Measurements from ENCODE around the gene BTF3L4.
A peak's percentile ranks its signal among the peaks of the same experiment; 100 is the strongest.
"Not testable (repeated sequence)": the region's sequence is repeated elsewhere in the genome, so short reads cannot be mapped to it uniquely, and the experiment has no call there.

Gene BTF3L4

DNA sequence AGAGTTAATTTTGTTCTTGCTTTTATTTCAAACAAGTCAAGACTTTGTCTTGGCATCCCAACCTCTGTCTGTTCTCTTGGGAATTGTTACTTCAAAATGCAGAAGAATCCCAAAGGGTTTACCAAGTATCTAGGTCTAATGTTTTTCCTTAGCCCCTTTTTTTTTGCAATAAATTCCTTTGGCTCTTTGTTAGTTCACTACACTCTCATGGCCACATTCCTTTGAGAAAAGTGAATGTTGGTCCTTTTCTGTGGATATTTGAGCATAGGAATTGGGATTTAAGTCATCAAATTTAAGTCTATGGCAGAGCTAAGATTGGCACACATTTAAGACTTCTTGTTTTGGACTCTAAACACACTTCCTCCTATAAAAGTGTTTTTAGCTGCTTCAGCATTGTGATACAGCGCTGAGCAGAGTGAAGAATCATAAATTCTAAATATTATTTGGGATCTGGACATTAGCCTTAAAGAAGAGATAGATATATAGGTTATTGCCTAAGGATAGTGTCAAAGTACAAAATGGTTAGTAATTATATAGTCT is 1.9 kb downstream of the BTF3L4 start:
- ATAC-seq (replicated peaks; ENCODE audit: extremely low read depth, poor library complexity, severe bottlenecking) (no peak), DNase-seq (ENCODE audit: low spot score in 2 of 2) (no peak)
- Mint-ChIP-seq H3K4me1 (peaks cover 46% of the 10 kb centered on the region), H3K9me3 (no peaks in the 10 kb centered on the region), H3K27ac (ENCODE audit: low read depth) (no peak overlapping the region), H3K4me3 (peak overlapping the region; percentile 91), H3K36me3 (ENCODE audit: insufficient read depth) (peaks cover 27% of the 10 kb centered on the region), H3K27me3 (no peaks in the 10 kb centered on the region)

GRCh38 chr1:52059321-52059720 is 3.2 kb downstream of the BTF3L4 start:
- H3K27me3 Mint-ChIP-seq: no peaks in the 10 kb centered on the region
- ATAC-seq (replicated peaks; ENCODE audit: extremely low read depth, poor library complexity, severe bottlenecking): no peak
- no peak overlapping the region for H3K27ac Mint-ChIP-seq (ENCODE audit: low read depth)
- no peak overlapping the region for H3K4me3 Mint-ChIP-seq
- H3K36me3 Mint-ChIP-seq (ENCODE audit: insufficient read depth): peaks cover 33% of the 10 kb centered on the region
- no peaks in the 10 kb centered on the region for H3K9me3 Mint-ChIP-seq
- peaks cover 47% of the 10 kb centered on the region for H3K4me1 Mint-ChIP-seq
- no peak for DNase-seq (ENCODE audit: low spot score in 2 of 2)

DNA sequence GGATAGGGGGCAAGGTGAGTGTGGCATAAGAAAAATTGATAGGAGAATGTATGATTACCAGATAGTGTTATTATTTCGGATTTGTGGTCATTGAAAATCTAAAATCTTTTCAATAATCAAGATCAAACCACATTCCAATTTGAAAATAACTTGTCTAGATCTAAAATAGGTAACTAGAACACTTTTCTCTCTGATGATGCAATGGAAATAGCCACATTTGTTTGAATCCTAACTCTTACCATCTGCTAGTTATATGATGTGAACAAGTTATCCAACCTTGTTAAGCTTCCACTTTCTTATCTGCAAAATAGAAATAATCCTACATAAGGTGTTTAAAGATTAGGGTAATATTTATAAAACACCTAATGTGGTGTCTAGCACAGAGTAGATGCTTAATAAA is 3.8 kb downstream of the BTF3L4 start:
- DNase-seq (ENCODE audit: low spot score in 2 of 2) (no peak), ATAC-seq (replicated peaks; ENCODE audit: extremely low read depth, poor library complexity, severe bottlenecking) (no peak)
- Mint-ChIP-seq H3K27ac (ENCODE audit: low read depth) (no peak overlapping the region), H3K4me1 (peaks cover 42% of the 10 kb centered on the region), H3K4me3 (no peak overlapping the region), H3K9me3 (no peaks in the 10 kb centered on the region), H3K27me3 (no peaks in the 10 kb centered on the region), H3K36me3 (ENCODE audit: insufficient read depth) (peaks cover 37% of the 10 kb centered on the region)

GRCh38 chr1:52060822-52061221 is 4.7 kb downstream of the BTF3L4 start:
- Mint-ChIP-seq H3K36me3 (ENCODE audit: insufficient read depth) (peaks cover 42% of the 10 kb centered on the region), H3K4me3 (no peak overlapping the region), H3K4me1 (peaks cover 33% of the 10 kb centered on the region), H3K27ac (ENCODE audit: low read depth) (no peak overlapping the region), H3K9me3 (no peaks in the 10 kb centered on the region), H3K27me3 (no peaks in the 10 kb centered on the region)
- ATAC-seq (replicated peaks; ENCODE audit: extremely low read depth, poor library complexity, severe bottlenecking) (no peak), DNase-seq (ENCODE audit: low spot score in 2 of 2) (no peak)

- no peak for DNase-seq (ENCODE audit: low spot score in 2 of 2)
- Mint-ChIP-seq H3K27ac (ENCODE audit: low read depth) (no peak overlapping the region), H3K36me3 (ENCODE audit: insufficient read depth) (peaks cover 50% of the 10 kb centered on the region), H3K4me1 (peaks cover 23% of the 10 kb centered on the region), H3K4me3 (no peak overlapping the region), H3K27me3 (no peaks in the 10 kb centered on the region), H3K9me3 (no peaks in the 10 kb centered on the region)
- no peak for ATAC-seq (replicated peaks; ENCODE audit: extremely low read depth, poor library complexity, severe bottlenecking)
Observed at GRCh38 chr1:52063192-52063591, 7.1 kb downstream of the BTF3L4 start.

GRCh38 chr1:52070704-52071103 is 14.6 kb downstream of the BTF3L4 start:
- Mint-ChIP-seq H3K4me3 (no peak overlapping the region), H3K27me3 (no peaks in the 10 kb centered on the region), H3K9me3 (no peaks in the 10 kb centered on the region), H3K27ac (ENCODE audit: low read depth) (no peak overlapping the region), H3K4me1 (peaks cover 35% of the 10 kb centered on the region), H3K36me3 (ENCODE audit: insufficient read depth) (peaks cover 43% of the 10 kb centered on the region)
- no peak for DNase-seq (ENCODE audit: low spot score in 2 of 2)
- ATAC-seq (replicated peaks; ENCODE audit: extremely low read depth, poor library complexity, severe bottlenecking): no peak

GRCh38 chr1:52072291-52072690 is 16.2 kb downstream of the BTF3L4 start:
- Mint-ChIP-seq H3K27ac (ENCODE audit: low read depth) (no peak overlapping the region), H3K9me3 (no peaks in the 10 kb centered on the region), H3K36me3 (ENCODE audit: insufficient read depth) (peaks cover 33% of the 10 kb centered on the region), H3K27me3 (no peaks in the 10 kb centered on the region), H3K4me3 (no peak overlapping the region), H3K4me1 (peaks cover 35% of the 10 kb centered on the region)
- DNase-seq (ENCODE audit: low spot score in 2 of 2) (no peak), ATAC-seq (replicated peaks; ENCODE audit: extremely low read depth, poor library complexity, severe bottlenecking) (no peak)

GRCh38 chr1:52077277-52077676 is 21.2 kb downstream of the BTF3L4 start:
- not testable (repeated sequence) for ATAC-seq (replicated peaks; ENCODE audit: extremely low read depth, poor library complexity, severe bottlenecking); H3K9me3 Mint-ChIP-seq; H3K4me3 Mint-ChIP-seq; H3K27me3 Mint-ChIP-seq; H3K27ac Mint-ChIP-seq (ENCODE audit: low read depth); DNase-seq (ENCODE audit: low spot score in 2 of 2); H3K4me1 Mint-ChIP-seq
- H3K36me3 Mint-ChIP-seq (ENCODE audit: insufficient read depth): peaks cover 36% of the 10 kb centered on the region

DNA sequence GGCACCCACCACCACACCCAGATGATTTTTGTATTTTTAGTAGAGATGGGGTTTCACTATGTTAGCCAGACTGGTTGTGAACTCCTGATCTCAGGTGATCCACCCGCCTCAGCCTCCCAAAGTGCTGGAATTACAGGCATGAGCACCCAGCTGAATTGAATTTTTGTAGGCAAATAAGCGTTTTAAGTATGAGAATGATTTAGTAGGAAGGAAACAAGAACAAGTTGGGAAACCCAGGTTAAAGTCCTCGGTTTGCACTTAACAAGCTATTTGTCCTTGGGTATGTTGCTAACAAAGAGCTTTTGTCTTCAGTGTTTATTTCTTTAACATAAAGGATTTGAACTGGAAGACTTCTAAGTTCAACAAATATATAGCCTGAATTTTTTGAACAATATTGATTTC is 23.9 kb downstream of the BTF3L4 start:
- no peaks in the 10 kb centered on the region for H3K27me3 Mint-ChIP-seq
- H3K4me1 Mint-ChIP-seq: no peaks in the 10 kb centered on the region
- no peak overlapping the region for H3K4me3 Mint-ChIP-seq
- no peak overlapping the region for H3K27ac Mint-ChIP-seq (ENCODE audit: low read depth)
- ATAC-seq (replicated peaks; ENCODE audit: extremely low read depth, poor library complexity, severe bottlenecking) (no peak), DNase-seq (ENCODE audit: low spot score in 2 of 2) (no peak)
- no peaks in the 10 kb centered on the region for H3K9me3 Mint-ChIP-seq
- peaks cover 34% of the 10 kb centered on the region for H3K36me3 Mint-ChIP-seq (ENCODE audit: insufficient read depth)

GRCh38 chr1:52087892-52088291 is 31.8 kb downstream of the BTF3L4 start:
- not testable (repeated sequence) for H3K4me3 Mint-ChIP-seq; H3K27ac Mint-ChIP-seq (ENCODE audit: low read depth); H3K27me3 Mint-ChIP-seq; H3K4me1 Mint-ChIP-seq; DNase-seq (ENCODE audit: low spot score in 2 of 2); ATAC-seq (replicated peaks; ENCODE audit: extremely low read depth, poor library complexity, severe bottlenecking); H3K9me3 Mint-ChIP-seq
- peaks cover 30% of the 10 kb centered on the region for H3K36me3 Mint-ChIP-seq (ENCODE audit: insufficient read depth)

DNA sequence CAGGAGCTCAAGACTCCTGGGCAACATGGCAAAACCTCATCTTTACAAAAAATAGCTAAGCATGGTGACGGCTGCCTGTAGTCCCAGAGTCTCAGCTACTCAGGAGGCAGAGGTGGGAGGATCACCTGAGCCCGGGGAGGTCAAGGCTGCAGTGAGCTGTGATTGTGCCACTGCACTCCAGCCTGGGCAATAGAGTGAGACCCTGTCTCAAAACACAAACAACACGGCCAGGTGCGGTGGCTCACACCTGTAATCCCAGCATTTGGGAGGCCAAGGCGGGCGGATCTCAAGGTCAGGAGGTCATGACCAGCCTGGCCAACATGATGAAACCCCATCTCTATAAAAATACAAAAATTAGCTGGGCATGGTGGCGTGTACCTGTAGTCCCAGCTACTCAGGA is 38.2 kb downstream of the BTF3L4 start:
- DNase-seq (ENCODE audit: low spot score in 2 of 2); ATAC-seq (replicated peaks; ENCODE audit: extremely low read depth, poor library complexity, severe bottlenecking); H3K36me3 Mint-ChIP-seq (ENCODE audit: insufficient read depth); H3K4me1 Mint-ChIP-seq; H3K4me3 Mint-ChIP-seq; H3K9me3 Mint-ChIP-seq; H3K27me3 Mint-ChIP-seq; H3K27ac Mint-ChIP-seq (ENCODE audit: low read depth): not testable (repeated sequence)

- Mint-ChIP-seq H3K9me3 (no peaks in the 10 kb centered on the region), H3K27me3 (no peaks in the 10 kb centered on the region), H3K4me3 (no peak overlapping the region), H3K27ac (ENCODE audit: low read depth) (no peak overlapping the region), H3K36me3 (ENCODE audit: insufficient read depth) (peaks cover 3% of the 10 kb centered on the region), H3K4me1 (no peaks in the 10 kb centered on the region)
- ATAC-seq (replicated peaks; ENCODE audit: extremely low read depth, poor library complexity, severe bottlenecking) (no peak), DNase-seq (ENCODE audit: low spot score in 2 of 2) (no peak)
Observed at GRCh38 chr1:52096216-52096615, 40.1 kb downstream of the BTF3L4 start.

DNA sequence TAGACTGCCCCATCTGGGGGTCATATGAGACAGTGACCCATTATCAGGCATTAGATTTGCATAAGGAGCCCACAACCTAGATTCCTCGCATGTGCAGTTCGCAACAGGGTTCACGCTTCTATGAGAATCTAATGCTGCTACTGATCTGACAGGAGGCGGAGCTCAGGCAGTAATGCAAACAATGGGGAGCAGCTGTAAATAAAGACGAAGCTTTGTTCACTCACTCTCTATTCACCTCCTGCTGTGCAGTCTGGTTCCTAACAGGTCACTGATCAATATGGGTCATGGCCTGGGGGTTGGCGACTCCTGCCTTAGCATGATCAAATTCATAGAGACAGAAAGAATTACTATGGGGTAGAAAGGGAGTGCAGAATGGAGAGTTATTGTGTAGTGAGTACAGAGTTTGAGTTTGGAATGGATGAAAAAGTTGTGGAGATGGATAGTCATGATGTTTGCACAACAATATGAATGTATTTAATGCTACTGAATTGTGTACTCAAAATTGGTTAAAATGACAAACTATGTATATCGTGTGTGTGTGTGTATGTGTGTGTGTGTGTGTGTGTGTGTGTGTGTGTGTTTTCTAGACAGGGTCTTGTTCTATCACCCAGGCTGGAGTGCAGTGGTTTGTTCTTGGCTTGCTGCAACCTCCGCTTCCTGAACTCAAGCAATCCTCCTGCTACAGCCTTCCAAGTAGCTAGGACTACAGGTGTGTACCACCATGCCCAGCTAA is 42.2 kb downstream of the BTF3L4 start:
- H3K4me3 Mint-ChIP-seq: no peak overlapping the region
- no peak for DNase-seq (ENCODE audit: low spot score in 2 of 2)
- no peaks in the 10 kb centered on the region for H3K4me1 Mint-ChIP-seq
- ATAC-seq (replicated peaks; ENCODE audit: extremely low read depth, poor library complexity, severe bottlenecking): no peak
- H3K27me3 Mint-ChIP-seq: no peaks in the 10 kb centered on the region
- H3K27ac Mint-ChIP-seq (ENCODE audit: low read depth): no peak overlapping the region
- H3K9me3 Mint-ChIP-seq: no peaks in the 10 kb centered on the region
- no peaks in the 10 kb centered on the region for H3K36me3 Mint-ChIP-seq (ENCODE audit: insufficient read depth)
